Measurements from ENCODE around the gene ZNRF3.

DNA sequence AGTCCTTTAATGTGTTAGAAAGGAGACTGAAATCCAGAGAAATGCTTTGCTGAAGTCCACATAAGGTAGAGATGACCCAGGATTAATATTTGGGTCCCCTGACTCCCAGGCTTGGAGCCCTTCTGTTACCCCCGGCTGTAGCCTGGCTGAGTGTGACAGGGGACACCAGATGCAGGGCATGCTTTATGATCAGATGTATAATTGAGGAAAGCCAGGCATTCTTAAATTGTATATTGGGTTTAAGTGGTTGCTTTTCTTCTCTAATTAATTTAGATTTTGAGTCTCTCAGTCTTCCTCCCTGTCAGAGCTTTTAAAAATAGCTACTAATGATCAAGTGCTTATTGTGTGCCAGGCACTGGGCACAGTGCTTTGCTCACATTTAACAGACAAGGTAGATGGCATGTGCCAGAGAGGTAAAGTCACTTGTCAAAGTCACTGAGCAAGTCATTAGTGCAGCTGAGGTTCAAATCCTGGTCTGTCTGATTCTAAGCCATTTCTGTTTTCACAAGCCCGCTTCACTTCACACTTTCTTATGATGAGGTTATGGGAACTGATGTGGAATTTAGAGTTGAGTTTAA is 7.9 kb downstream of the ZNRF3 start:
- TF ChIP-seq EZH2 (IDR thresholded peaks at IDR 0.05; ENCODE audit: insufficient read depth, poor library complexity, severe bottlenecking), result no peak
- no peak for TF ChIP-seq EZH2phosphoT487 (IDR thresholded peaks at IDR 0.05; ENCODE audit: insufficient read depth, low read depth)
